Measurements from ENCODE around the gene C1QL1. TPM values are rescaled to one million over a fixed set of nuclear protein-coding genes. Genes with fewer than 3 reads are reported as not detected.

Gene C1QL1
- total and polyA plus RNA-seq, 2 of the 13 experiments (the other 11 are each of a cell fraction or from before 2014, with no cell fraction given): 0.11 TPM

- TF ChIP-seq HIC2 (CRISPR knock-in tag; IDR thresholded peaks at IDR 0.05; ENCODE audit: low read depth) (peak; percentile 54; the same call in 1 of the 2 replicates), ZNF124 (CRISPR knock-in tag; IDR thresholded peaks at IDR 0.05) (peak; percentile 54; the same call in 1 of the 2 replicates), ZNF263 (CRISPR knock-in tag; IDR thresholded peaks at IDR 0.05) (peak; percentile 63; the same call in 1 of the 2 replicates), YY1 (IDR thresholded peaks at IDR 0.05; ENCODE audit: insufficient read depth, insufficient replicate concordance, low read depth, low read length) (no peak), ZSCAN29 (CRISPR knock-in tag; conservative IDR thresholded peaks at IDR 0.05) (peak; percentile 54; the same call in 1 of the 2 replicates), ZNF891 (CRISPR knock-in tag; IDR thresholded peaks at IDR 0.05) (no peak), ZNF777 (CRISPR knock-in tag; IDR thresholded peaks at IDR 0.05) (peak; percentile 42; the same call in 1 of the 2 replicates), RBFOX2 (IDR thresholded peaks at IDR 0.05; ENCODE audit: low read depth, low read length) (no peak), NONO (IDR thresholded peaks at IDR 0.05) (no peak), NONO (CRISPR knock-in tag; conservative IDR thresholded peaks at IDR 0.05) (peak; percentile 59; the same call in 1 of the 2 replicates), MAFF (IDR thresholded peaks at IDR 0.05; ENCODE audit: low read depth, low read length) (no peak), SMAD9 (CRISPR knock-in tag; IDR thresholded peaks at IDR 0.05) (no peak), PPARG (CRISPR knock-in tag; conservative IDR thresholded peaks at IDR 0.05) (0 out of 2 replicates have a peak, but pooled peaks have one; percentile 28), NR2F1 (CRISPR knock-in tag; IDR thresholded peaks at IDR 0.05) (peak; percentile 73 to 91), HDAC2 (CRISPR knock-in tag; IDR thresholded peaks at IDR 0.05) (0 out of 2 replicates have a peak, but pooled peaks have one; percentile 18)
- TF ChIP-seq, protein P1, sequence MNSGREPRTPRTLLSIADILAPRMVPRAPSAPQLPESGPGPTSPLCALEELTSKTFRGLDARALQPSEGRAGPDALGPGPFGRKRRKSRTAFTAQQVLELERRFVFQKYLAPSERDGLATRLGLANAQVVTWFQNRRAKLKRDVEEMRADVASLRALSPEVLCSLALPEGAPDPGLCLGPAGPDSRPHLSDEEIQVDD (CRISPR knock-in tag; IDR thresholded peaks at IDR 0.05; ENCODE audit: borderline replicate concordance): peak; percentile 19; the same call in 1 of the 2 replicates
- TF ChIP-seq, protein P2, sequence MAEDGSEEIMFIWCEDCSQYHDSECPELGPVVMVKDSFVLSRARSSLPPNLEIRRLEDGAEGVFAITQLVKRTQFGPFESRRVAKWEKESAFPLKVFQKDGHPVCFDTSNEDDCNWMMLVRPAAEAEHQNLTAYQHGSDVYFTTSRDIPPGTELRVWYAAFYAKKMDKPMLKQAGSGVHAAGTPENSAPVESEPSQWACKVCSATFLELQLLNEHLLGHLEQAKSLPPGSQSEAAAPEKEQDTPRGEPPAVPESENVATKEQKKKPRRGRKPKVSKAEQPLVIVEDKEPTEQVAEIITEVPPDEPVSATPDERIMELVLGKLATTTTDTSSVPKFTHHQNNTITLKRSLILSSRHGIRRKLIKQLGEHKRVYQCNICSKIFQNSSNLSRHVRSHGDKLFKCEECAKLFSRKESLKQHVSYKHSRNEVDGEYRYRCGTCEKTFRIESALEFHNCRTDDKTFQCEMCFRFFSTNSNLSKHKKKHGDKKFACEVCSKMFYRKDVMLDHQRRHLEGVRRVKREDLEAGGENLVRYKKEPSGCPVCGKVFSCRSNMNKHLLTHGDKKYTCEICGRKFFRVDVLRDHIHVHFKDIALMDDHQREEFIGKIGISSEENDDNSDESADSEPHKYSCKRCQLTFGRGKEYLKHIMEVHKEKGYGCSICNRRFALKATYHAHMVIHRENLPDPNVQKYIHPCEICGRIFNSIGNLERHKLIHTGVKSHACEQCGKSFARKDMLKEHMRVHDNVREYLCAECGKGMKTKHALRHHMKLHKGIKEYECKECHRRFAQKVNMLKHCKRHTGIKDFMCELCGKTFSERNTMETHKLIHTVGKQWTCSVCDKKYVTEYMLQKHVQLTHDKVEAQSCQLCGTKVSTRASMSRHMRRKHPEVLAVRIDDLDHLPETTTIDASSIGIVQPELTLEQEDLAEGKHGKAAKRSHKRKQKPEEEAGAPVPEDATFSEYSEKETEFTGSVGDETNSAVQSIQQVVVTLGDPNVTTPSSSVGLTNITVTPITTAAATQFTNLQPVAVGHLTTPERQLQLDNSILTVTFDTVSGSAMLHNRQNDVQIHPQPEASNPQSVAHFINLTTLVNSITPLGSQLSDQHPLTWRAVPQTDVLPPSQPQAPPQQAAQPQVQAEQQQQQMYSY (CRISPR knock-in tag; IDR thresholded peaks at IDR 0.05): no peak
- TF ChIP-seq, protein P3, sequence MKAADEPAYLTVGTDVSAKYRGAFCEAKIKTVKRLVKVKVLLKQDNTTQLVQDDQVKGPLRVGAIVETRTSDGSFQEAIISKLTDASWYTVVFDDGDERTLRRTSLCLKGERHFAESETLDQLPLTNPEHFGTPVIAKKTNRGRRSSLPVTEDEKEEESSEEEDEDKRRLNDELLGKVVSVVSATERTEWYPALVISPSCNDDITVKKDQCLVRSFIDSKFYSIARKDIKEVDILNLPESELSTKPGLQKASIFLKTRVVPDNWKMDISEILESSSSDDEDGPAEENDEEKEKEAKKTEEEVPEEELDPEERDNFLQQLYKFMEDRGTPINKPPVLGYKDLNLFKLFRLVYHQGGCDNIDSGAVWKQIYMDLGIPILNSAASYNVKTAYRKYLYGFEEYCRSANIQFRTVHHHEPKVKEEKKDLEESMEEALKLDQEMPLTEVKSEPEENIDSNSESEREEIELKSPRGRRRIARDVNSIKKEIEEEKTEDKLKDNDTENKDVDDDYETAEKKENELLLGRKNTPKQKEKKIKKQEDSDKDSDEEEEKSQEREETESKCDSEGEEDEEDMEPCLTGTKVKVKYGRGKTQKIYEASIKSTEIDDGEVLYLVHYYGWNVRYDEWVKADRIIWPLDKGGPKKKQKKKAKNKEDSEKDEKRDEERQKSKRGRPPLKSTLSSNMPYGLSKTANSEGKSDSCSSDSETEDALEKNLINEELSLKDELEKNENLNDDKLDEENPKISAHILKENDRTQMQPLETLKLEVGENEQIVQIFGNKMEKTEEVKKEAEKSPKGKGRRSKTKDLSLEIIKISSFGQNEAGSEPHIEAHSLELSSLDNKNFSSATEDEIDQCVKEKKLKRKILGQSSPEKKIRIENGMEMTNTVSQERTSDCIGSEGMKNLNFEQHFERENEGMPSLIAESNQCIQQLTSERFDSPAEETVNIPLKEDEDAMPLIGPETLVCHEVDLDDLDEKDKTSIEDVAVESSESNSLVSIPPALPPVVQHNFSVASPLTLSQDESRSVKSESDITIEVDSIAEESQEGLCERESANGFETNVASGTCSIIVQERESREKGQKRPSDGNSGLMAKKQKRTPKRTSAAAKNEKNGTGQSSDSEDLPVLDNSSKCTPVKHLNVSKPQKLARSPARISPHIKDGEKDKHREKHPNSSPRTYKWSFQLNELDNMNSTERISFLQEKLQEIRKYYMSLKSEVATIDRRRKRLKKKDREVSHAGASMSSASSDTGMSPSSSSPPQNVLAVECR (CRISPR knock-in tag; IDR thresholded peaks at IDR 0.05; ENCODE audit: borderline replicate concordance): peak; percentile 53; the same call in 1 of the 2 replicates
Observed at GRCh38 chr17:44911133-44912001, 56.7 kb downstream of the C1QL1 start (continued).

Measured in HepG2 (cell line).